ENCODE results near the gene SERPINE1.
"Not testable (repeated sequence)": the region's sequence is repeated elsewhere in the genome, so short reads cannot be mapped to it uniquely, and the experiment has no call there.

The SERPINE1 gene

DNA sequence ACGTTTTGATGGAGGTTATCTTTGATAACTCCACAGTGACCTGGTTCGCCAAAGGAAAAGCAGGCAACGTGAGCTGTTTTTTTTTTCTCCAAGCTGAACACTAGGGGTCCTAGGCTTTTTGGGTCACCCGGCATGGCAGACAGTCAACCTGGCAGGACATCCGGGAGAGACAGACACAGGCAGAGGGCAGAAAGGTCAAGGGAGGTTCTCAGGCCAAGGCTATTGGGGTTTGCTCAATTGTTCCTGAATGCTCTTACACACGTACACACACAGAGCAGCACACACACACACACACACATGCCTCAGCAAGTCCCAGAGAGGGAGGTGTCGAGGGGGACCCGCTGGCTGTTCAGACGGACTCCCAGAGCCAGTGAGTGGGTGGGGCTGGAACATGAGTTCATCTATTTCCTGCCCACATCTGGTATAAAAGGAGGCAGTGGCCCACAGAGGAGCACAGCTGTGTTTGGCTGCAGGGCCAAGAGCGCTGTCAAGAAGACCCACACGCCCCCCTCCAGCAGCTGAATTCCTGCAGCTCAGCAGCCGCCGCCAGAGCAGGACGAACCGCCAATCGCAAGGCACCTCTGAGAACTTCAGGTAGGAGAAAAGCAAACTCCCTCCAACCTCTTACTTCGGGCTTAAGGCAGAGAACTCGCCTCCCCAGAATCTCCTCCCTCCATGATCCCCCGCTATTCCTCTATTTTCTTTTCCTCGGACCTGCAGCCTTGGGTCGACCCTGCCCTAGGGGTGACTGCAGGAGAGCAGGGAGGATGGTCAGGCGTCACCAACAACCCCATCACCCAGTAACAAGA is at the start of gene SERPINE1:
TSS of gene SERPINE1 (plus strand) at position 454 of the 809 bp plus-strand sequence. CDS start 1,290 bp downstream, outside the sequence.
- DNase-seq, result no peak

DNA sequence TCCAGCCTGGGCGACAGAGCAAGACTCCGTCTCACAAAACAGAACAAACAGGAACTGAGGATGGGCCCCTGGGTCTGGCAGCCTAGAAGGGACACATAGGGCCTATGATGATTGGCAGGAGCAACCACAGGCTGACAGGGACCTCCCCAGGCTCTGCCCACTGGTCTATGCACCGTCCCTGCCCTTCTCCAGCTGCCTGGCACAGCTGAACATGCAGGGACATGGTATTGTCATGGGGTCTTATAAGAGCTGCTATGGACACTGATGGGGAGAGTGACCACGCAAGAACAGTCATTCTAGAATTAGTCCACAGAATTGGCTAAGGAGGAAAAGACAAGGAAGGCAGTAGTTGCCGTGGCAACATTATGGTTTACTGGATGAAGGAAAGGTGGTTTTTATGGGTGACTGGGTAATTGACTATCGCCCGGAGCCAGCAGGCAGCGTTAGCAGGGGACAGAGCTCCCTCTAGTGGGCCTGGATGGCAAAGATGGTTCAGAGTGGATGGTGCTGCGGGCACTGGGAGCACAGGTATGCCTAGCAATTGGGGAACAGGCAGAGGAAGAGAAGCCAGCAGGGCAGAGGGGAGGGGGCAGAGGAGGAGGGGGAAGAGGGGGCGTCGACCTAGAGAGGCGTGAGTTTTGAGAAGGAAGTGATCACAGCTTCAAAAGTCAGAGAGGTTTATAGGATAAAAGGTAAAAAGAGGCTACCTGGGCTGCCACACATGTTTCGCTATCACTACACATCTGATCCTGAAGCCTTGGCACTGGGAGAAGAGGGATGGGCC is 49.4 kb upstream of the SERPINE1 start:
- DNase-seq, result peak; percentile 85

DNA sequence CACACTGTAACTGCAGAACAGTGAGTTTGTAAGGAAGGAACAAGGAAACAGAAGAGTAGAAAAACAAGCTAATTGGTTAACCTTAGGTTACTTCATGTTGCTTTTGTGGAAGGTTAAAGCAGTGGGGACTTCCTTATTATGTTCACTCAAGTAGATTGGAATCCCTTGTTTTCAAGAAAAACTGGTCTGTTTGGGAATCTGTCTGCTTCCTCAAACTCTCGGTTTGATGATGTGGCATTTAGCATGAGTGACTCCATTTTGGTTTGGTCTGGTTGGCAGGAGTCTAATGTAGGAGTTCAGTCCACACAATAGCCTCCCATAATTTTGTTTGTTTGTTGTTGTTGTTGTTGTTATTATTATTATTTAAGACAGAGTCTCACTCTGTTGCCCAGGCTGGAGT is 45.5 kb upstream of the SERPINE1 start:
- DNase-seq, result no peak

DNA sequence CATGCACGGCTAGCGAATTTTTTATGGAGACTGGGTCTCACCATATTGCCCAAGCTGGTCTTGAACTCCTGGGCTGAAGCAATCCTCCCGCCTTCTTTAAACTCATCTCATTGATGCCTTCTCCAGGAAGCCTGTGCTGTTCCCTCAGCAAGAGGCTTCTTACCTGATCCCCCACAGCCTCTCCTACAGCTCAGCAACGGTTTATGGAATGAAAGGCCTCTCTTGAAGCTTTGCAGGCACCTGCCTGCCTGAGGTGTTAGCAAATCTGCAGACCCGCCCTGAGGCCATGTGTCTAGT is 42.1 kb upstream of the SERPINE1 start:
- no peak for DNase-seq

DNA sequence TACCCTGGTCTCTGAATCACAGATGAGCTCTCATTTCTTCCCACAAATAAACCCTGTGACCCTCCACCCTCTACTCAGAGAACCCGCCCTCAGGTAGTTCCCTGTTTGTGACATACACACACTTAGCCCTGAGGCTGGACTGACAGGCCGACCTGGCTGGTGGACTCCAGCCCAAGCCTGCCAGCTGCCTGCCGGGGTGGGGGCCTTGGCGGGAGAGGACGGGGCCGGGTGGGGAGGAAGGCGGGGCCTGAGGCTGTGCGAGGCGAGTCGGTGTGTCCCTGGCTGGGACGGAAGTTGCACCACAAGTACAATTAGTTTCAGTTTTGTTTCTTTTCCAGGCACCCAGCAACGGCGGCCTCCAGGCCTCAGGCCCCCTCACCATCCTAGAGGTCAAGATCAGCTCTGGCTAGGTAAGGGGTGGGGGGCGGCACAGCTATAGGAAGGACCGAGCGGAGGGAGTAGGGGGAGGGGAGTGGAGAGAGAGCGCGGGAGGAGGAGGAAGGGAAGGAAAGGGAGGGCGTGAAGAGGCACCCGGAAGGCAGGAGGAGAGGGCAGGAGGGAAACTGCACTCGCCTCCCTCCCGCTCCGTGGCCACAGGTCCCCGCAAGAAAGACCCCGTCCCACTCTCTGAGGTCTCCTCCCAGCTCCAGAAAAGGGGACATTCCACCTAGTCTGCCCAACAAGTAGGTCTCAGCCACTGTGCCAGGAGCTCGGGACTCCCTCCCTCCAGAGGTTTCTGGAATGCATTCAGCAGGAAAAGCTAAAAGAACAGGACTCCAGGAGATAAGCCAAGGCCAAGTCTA is 41.5 kb upstream of the SERPINE1 start, which contains the start of gene TRIM56:
TSS of gene TRIM56 (plus strand) at position 320 of the 803 bp plus-strand sequence. CDS start 1,832 bp downstream, outside the sequence.
- peak; percentile 66 for DNase-seq

DNA sequence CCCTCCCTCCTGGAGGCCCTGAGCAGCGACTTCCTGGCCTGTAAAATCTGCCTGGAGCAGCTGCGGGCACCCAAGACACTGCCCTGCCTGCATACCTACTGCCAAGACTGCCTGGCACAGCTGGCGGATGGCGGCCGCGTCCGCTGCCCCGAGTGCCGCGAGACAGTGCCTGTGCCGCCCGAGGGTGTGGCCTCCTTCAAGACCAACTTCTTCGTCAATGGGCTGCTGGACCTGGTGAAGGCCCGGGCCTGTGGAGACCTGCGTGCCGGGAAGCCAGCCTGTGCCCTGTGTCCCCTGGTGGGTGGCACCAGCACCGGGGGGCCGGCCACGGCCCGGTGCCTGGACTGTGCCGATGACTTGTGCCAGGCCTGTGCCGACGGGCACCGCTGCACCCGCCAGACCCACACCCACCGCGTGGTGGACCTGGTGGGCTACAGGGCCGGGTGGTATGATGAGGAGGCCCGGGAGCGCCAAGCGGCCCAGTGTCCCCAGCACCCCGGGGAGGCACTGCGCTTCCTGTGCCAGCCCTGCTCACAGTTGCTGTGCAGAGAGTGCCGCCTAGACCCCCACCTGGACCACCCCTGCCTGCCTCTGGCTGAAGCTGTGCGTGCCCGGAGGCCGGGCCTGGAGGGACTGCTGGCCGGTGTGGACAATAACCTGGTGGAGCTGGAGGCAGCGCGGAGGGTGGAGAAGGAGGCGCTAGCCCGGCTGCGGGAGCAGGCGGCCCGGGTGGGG is 39.4 kb upstream of the SERPINE1 start:
- no peak for DNase-seq

DNA sequence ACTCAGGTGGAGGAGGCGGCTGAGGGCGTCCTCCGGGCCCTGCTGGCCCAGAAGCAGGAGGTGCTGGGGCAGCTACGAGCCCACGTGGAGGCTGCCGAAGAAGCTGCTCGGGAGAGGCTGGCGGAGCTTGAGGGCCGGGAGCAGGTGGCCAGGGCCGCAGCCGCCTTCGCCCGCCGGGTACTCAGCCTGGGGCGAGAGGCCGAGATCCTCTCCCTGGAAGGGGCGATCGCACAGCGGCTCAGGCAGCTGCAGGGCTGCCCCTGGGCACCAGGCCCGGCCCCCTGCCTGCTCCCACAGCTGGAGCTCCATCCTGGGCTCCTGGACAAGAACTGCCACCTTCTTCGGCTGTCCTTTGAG is 38.9 kb upstream of the SERPINE1 start:
- no peak for DNase-seq

DNA sequence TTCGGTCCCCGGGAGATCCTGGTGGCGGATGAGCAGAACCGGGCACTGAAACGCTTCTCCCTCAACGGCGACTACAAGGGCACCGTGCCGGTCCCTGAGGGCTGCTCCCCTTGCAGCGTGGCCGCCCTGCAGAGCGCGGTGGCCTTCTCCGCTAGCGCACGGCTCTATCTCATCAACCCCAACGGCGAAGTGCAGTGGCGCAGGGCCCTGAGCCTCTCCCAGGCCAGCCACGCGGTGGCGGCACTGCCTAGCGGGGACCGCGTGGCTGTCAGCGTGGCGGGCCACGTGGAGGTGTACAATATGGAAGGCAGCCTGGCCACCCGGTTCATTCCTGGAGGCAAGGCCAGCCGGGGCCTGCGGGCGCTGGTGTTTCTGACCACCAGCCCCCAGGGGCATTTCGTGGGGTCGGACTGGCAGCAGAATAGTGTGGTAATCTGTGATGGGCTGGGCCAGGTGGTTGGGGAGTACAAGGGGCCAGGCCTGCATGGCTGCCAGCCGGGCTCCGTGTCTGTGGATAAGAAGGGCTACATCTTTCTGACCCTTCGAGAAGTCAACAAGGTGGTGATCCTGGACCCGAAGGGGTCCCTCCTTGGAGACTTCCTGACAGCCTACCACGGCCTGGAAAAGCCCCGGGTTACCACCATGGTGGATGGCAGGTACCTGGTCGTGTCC is 37.9 kb upstream of the SERPINE1 start:
- DNase-seq, result no peak

DNA sequence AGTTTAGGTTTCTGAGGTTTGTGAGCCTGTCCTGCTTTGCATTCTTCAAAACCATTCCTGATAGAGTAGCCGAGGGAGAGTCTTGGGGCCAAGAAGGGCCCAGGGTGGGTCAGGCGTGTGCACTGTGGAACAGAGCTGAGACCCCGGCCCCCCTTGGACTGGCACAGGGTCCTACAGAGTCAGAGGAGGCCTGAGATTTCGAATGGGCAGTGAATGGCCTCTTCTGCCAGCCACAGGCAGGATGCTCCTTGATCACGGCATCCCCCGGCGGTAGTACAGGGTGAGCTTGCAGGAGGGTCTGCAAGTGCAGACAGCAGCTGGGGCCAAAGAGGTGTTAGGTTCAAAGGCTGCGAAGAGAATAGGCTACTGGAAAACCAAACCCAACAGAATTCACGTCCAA is 37.0 kb upstream of the SERPINE1 start:
- no peak for DNase-seq

DNA sequence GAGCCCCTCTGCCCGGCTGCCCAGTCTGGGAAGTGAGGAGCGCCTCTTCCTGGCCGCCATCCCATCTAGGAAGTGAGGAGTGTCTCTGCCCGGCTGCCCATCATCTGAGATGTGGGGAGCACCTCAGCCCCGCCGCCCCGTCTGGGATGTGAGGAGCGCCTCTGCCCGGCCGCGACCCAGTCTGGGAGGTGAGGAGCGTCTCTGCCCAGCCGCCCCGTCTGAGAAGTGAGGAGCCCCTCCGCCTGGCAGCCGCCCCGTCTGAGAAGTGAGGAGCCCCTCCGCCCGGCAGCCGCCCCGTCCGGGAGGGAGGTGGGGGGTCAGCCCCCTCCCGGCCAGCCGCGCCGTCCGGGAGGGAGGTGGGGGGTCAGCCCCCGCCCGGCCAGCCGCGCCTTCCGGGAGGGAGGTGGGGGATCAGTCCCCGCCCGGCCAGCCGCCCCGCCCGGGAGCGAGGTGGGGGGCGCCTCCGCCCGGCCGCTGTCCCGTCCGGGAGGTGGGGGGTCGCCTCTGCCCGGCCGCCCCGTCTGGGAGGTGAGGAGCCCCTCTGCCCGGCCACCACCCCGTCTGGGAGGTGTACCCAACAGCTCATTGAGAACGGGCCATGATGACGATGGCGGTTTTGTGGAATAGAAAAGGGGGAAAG is 34.5 kb upstream of the SERPINE1 start:
- DNase-seq, result not testable (repeated sequence)

DNA sequence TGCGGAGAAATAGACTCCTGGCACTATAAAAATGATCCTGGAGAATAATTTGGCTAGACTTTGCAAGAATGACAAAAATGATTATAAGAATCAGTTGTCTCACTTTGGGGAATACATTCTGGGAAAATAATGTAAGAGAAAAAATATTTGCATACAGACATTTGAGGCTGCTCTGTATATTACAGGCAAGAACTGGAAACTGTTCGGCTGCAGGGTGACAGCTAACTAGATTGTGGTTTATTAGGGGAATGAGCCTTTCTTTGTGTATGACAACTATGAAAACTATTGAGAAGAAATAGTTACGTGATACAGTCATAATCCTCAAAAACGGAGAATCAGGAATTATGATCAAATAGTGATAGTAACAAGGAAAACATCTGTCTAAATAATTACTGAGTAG is 33.0 kb upstream of the SERPINE1 start:
- no peak for DNase-seq

DNA sequence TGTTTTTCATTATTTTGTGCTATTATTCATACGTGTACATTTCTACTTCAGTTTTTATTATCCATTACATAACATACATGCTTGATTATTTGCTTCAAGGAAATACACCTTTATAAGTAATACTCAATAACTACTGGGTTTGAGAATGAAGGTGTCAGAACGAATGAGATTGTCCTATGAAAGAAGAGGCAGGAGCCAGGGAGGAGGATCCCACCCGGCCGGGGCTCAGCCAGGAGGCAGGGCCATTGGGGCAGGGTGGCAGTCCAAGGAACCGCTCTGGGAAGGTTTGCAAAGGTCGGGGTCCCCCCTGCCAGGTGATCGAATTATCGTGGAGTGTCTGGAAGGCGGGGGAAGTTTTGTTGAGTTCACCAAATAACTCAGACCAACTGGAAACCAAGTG is 32.5 kb upstream of the SERPINE1 start:
- DNase-seq, result no peak

DNA sequence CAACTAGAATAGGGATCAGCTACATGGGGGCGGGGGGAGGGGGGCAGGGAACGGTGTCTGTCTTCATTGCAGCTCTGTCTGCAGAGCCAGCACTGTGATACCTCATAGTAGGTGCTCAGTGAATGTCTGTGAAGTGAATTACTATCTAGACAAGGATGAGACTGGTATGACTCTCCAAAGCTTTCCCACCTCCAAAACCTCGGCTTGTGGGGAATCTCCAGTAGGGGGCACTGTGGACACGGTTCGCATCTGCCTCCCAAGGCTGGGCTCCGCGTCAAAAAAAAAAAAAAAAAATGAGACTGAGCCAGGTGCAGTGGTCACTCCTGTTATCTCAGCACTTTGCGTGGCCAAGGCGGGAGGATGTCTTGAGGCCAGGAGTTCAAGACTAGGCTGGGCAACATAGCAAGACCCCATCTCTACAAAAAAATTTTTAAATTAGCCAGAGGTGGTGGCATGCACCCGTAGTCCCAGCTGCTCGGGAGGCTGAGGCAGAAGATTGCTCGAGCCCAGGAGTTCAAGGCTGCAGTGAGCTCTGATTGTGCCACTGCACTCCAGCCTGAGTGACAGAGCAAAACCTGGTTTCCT is 32.0 kb upstream of the SERPINE1 start:
- peak; percentile 27 for DNase-seq

DNA sequence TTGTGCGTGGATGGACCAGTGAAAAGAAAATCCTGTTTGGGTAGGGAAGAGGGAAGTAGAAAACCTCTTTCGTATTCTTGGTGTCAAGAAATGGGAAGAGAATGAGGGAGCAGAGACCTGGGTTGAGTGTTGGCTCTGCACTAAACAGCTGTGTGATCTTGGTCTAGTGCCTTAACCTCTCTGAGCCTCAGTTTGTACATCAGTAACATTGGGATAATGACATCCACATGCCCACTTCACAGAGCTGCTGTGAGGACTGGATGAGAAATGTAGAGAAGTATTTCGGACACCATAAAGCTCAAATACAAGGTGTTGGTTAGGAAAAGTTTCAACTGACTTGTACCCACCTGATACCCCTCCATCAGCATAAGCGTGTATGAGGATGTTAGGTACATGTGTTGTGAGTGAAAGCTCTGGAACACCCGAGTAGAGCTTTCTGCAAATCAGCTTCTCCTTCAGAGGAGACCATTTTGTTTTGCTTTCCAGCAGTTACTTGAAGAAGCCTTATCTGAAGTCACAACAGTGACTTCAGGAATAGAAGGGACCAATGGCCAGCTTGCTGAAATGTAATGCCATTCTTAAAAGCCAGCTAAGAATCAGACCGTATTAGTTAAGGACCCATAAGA is 30.5 kb upstream of the SERPINE1 start:
- no peak for DNase-seq

DNA sequence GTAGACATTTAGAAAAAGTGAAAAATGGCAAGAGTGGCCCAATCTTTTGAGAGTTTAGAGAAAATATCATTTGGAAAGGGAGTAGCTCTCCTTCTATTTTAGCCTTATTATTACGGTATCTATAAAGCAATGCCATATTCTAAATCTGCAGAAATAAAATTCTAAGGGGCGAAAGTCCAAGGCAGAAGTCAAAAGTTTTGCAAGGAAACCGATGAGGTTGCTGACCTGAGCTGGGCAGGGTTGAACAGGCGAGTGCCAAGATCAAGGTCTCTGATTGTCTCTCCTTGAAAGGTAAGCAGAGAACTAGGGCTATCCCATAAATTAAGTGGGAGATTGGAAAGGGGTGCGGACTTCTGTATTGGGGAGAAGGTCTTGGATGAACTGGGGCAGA is 30.0 kb upstream of the SERPINE1 start:
- no peak for DNase-seq

DNA sequence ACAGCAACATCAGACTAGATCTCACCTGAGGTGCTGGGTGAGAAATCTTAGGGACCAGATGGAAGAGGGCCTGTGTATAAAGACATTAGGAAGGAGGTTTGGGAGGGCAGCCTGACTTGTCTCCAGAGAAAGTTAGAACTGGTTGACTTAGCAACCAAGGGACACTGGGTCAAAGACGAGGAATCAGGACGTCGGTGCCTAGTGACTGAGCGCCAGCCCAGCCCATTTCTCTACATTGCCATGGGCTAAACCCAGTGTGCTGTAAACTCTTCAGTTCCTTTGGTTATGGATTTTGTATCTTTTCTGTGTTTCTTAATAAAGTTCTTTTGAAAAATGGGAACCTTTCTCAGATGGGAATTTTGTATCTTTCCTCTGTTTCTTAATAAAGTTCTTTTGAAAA is 29.3 kb upstream of the SERPINE1 start:
- DNase-seq, result no peak

DNA sequence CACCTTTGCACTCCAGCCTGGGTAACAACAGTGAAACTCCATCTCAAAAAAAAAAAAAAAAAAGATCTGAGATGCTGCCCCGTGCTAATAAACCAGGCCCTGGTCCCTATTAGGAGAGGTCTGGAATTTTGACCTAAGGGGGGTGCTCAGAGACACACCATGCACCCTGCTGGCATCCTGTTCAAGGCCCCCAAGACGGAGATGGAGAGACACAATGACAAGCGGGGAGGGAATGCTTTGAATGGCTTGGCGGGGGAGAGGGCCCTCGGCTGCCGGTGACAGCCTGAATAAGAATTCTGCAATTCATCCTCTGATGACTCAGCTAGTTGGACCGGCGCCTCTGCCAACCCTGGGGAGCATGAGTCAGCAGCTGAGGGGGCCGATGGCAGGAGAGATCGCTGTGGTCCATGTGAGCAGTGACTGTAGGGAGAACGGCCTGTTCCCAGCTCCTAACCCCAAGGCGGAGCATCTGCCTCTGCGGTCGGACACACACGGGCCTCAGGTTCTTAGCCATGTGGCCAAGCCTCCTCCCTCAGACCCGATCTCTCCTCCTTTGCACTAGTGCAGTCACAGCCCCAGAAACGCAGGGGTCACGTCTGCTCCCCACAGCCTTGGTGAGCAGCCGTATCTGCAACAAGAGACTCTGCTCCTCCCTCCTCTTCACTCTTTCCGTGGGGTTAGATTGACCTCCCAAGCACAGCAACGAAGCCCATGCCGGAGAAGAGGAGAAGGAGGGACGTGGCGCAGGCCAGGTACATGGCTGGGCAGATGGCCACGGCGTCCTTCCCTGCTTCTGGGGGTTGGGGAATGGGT is 26.7 kb upstream of the SERPINE1 start:
- DNase-seq, result no peak

DNA sequence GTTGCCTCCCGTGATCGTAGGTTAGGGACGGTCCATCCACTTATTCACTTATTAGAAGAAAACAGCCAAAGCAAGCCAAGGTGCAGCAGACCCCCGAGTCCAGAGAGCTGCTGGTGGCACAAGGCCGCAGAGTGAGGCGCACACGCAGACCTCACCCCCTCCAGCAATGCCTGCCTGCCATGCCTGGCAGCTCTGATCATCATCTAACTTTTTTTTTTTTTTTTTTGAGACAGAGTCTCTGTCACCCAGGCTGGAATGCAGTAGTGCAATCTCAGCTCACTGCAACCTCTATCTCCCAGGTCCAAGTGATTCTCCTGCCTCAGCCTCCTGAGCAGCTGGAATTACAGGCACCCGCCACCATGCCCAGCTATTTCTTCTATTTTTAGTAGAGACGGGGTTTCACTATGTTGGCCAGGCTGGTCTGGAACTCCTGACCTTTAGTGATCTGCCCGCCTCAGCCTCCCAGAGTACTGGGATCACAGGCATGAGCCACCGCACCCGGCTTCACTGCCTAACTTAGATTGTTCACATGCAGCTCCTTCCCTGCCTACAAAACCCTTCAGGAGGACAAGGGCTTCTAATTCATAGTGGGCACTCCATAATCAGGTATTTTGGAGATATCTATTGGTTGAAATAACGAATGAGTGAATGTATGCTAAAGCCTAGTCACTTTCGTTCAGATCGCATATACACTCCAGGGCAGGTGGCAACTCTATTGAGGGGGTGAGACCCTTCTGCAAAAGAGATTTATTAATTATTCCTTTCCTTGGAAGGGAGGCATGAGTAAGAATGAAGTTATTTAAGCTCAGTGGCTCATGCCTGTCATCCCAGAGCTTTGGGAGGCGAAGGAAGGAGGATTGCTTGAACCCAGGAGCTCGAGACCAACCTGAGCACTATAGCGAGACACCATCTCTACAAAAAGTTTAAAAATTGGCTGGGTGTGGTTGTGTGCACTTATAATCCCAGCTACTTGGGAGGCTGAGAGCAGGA is 25.8 kb upstream of the SERPINE1 start:
- no peak for DNase-seq

DNA sequence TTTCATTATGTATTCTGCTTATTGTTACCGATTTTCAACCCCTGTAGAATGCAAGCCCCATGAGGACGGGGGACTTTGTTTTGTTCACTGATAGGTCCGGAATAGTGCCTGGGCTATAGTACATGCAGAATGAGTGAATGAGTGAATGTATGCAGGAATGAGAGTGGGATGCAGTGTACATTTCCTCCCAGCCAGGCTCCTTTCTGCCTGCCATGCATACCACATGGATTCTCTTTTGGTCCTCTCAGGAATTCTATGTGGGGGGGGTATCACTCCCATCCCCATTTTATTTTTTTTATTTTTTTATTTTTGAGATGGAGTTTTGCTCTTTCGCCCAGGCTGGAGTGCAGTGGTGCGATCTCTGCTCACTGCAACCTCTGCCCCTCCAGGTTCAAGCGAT is 24.9 kb upstream of the SERPINE1 start:
- no peak for DNase-seq

All from NCI-H2029 treated with DMSO at 0.1 percent for 48 hours (cell line).